ENCODE results near the gene ZNF750. TPM values are rescaled to one million over a fixed set of nuclear protein-coding genes. Genes with fewer than 3 reads are reported as not detected.

The ZNF750 gene
- total and polyA plus RNA-seq, 2 experiments from 2014 or later: 0.13 to 0.17 TPM

GRCh38 chr17:82782657-82783207 lies 57.1 kb downstream of the ZNF750 start (continued):
- TF ChIP-seq ZNF462 (CRISPR knock-in tag; IDR thresholded peaks at IDR 0.05): no peak
- TF ChIP-seq NANOG (IDR thresholded peaks at IDR 0.05; ENCODE audit: borderline replicate concordance): no peak
- TF ChIP-seq EZH2phosphoT487 (IDR thresholded peaks at IDR 0.05; ENCODE audit: unreplicated experiment): no peak

GRCh38 chr17:82781894-82782274 lies 57.9 kb downstream of the ZNF750 start:
- Histone ChIP-seq H3K27me3 (ENCODE audit: insufficient read depth) (no peaks in the 10 kb centered on the region), H3K4me3 (no peak overlapping the region), H3K36me3 (ENCODE audit: insufficient read depth) (peaks cover 11% of the 10 kb centered on the region; the same call in 1 of the 2 replicates), H4K20me1 (replicated peaks; ENCODE audit: insufficient read depth) (peaks cover 11% of the 10 kb centered on the region), H3F3A (replicated peaks; ENCODE audit: low read depth) (no peaks in the 10 kb centered on the region; the same call in 1 of the 2 replicates), H3K4me1 (ENCODE audit: insufficient read depth) (no peaks in the 10 kb centered on the region; the same call in 1 of the 2 replicates), H3K27ac (ENCODE audit: low read depth) (no peak overlapping the region), H3K79me2 (replicated peaks; ENCODE audit: insufficient read depth) (peaks cover 40% of the 10 kb centered on the region), H3K4me2 (no peak overlapping the region), H3K9me2 (ENCODE audit: insufficient read depth) (no peaks in the 10 kb centered on the region), H2AFZ (no peak overlapping the region)
- H3K4me1 Mint-ChIP-seq: peaks cover 10% of the 10 kb centered on the region
- ATAC-seq (peak; percentile 98), DNase-seq (ENCODE audit: low spot score) (peak; percentile 82)
- no peak for TF ChIP-seq STAT1 (IDR thresholded peaks at IDR 0.05; ENCODE audit: unreplicated experiment)
- TF ChIP-seq POLR2AphosphoS5 (IDR thresholded peaks at IDR 0.05; ENCODE audit: low read depth): no peak
- TF ChIP-seq CTCF (conservative IDR thresholded peaks at IDR 0.05; ENCODE audit: low read depth in 2 of 2): peak; percentile 86 to 88
- H3K27me3 Mint-ChIP-seq (ENCODE audit: insufficient read depth, low read depth, poor library complexity): peaks cover 20% of the 10 kb centered on the region
- H3K36me3 Mint-ChIP-seq (ENCODE audit: low read depth): peaks cover 47% of the 10 kb centered on the region
- peaks cover 4% of the 10 kb centered on the region; the same call in 2 of the 3 replicates for H3K9me3 Mint-ChIP-seq
- H3K4me3 Mint-ChIP-seq: no peak overlapping the region
- H3K27ac Mint-ChIP-seq: no peak overlapping the region

Data from GM23338 (cell line).